Myocyte (in vitro differentiated cells): ENCODE data around the gene FRMPD2. TPM values are rescaled to one million over a fixed set of nuclear protein-coding genes. Genes with fewer than 3 reads are reported as not detected.
"Not testable (repeated sequence)": the region's sequence is repeated elsewhere in the genome, so short reads cannot be mapped to it uniquely, and the experiment has no call there.

Experiments
- DNase-seq: peaks from one replicate; pipeline ENCODE4 v3.0.0-alpha.2; 2012; ENCODE audit warnings: low read depth
- total RNA-seq: library from RNA; depleted of rRNA; stranded (reverse); fragments of >200 nt; gene quantifications from 2 replicates; pipeline ENCODE4 v1.2.3, GENCODE V29; 2014

FRMPD2 gene
- total RNA-seq, 1 donor from 2014 or later: not detected

GRCh38 chr10:48143721-48144642, 130.5 kb downstream of the FRMPD2 start:
- not testable (repeated sequence) for DNase-seq

- not testable (repeated sequence) for DNase-seq
These were observed 133.5 kb downstream of the FRMPD2 start for GRCh38 chr10:48140949-48141348.

GRCh38 chr10:48139953-48140850, 134.3 kb downstream of the FRMPD2 start:
- DNase-seq: not testable (repeated sequence)

- not testable (repeated sequence) for DNase-seq
These were observed 145.5 kb downstream of the FRMPD2 start for GRCh38 chr10:48128954-48129353.

GRCh38 chr10:48126251-48126650, 148.2 kb downstream of the FRMPD2 start:
- not testable (repeated sequence) for DNase-seq

- DNase-seq: not testable (repeated sequence)
These were observed 148.9 kb downstream of the FRMPD2 start for GRCh38 chr10:48125631-48126030.

- DNase-seq: not testable (repeated sequence)
These were observed 151.9 kb downstream of the FRMPD2 start for GRCh38 chr10:48122618-48123017.

- not testable (repeated sequence) for DNase-seq
These were observed 164.2 kb downstream of the FRMPD2 start for GRCh38 chr10:48110277-48110676.

Other genes starting within 250 kb of the FRMPD2 start
- 37.1 and 70.7 TPM in 2 replicates for gene MAPK8, start 32.0 kb upstream of the FRMPD2 start, total RNA-seq